Chondrocyte (in vitro differentiated cells): Measurements from ENCODE around the gene LGI4. TPM values are rescaled to one million over a fixed set of nuclear protein-coding genes. Genes with fewer than 3 reads are reported as not detected.

Experiments used
- DNase-seq: peaks from one replicate; pipeline ENCODE4 v3.0.0; 2021; ENCODE audit warnings: mixed read lengths, low spot score
- H3K27ac Mint-ChIP-seq: one replicate; pipeline ENCODE4 v1.8.0; 2021; ENCODE audit warnings: mild to moderate bottlenecking, moderate library complexity, mixed read lengths; ENCODE audit not compliant: unreplicated experiment
- H3K27me3 Mint-ChIP-seq: 2 replicates; pipeline ENCODE4 v1.8.0; 2021; ENCODE audit warnings: low read depth, mixed read lengths
- H3K36me3 Mint-ChIP-seq: 2 replicates; pipeline ENCODE4 v1.8.0; 2021; ENCODE audit warnings: low read depth, mixed read lengths
- H3K4me1 Mint-ChIP-seq: 2 replicates; pipeline ENCODE4 v1.8.0; 2021; ENCODE audit warnings: low read depth, mild to moderate bottlenecking, mixed read lengths
- H3K4me3 Mint-ChIP-seq: one replicate; pipeline ENCODE4 v1.8.0; 2021; ENCODE audit warnings: mild to moderate bottlenecking, moderate library complexity, mixed read lengths; ENCODE audit not compliant: unreplicated experiment
- H3K9me3 Mint-ChIP-seq: 2 replicates; pipeline ENCODE4 v1.8.0; 2021; ENCODE audit warnings: low read depth, mixed read lengths
- total RNA-seq: library from RNA; stranded (reverse); gene quantifications from 3 replicates; pipeline ENCODE4 v1.2.1, GENCODE V29; 2021
- TF ChIP-seq, protein P1 (sequence below): fragments of 200-600 bp; sonication (generic); IDR thresholded peaks from 2 replicates; pipeline ENCODE4 v1.5.0; 2021; ENCODE audit warnings: antibody characterized with exemption, mild to moderate bottlenecking, moderate library complexity

Gene LGI4
- total RNA-seq, 1 donor from 2014 or later, result 1.3 TPM

DNA sequence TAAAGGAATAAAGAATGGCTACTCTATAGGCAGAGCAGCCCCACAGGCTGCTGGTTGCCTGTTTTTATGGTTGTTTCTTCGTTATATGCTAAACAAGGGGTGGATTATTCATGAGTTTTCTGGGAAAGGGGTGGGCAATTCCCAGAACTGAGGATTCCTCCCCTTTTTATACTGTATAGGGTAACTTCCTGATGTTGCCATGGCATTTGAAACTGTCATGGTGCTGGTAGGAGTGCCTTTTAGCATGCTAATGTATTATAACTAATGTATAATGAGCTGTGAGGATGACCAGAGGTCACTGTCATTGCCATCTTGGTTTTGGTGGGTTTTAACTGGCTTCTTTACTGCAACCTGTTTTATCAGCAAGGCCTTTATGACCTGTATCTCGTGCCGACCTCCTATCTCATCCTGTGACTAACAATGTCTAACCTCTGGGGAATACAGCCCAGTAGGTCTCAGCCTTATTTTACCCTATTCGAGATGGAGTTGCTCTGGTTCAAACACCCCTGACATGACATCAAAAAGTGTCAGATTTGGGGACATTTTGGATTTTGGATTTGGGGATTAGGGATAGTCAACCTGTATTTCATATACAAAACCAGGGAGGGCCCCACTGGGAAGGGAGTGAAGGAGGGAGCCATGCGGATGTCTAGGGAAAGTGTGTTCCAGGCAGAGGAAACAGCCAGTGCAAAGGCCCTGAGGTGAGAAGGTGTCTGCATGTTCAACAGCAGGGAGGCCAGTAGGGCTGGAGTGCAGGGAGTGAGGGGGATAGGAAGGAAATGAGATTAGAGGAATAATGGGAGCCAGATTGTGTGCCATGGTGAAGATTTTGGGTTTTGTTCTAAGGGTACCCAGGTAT lies 30.6 kb upstream of the LGI4 start:
- Mint-ChIP-seq H3K36me3 (peaks cover 45% of the 10 kb centered on the region), H3K27ac (peak overlapping the region; percentile 20), H3K9me3 (peaks cover 36% of the 10 kb centered on the region)

DNA sequence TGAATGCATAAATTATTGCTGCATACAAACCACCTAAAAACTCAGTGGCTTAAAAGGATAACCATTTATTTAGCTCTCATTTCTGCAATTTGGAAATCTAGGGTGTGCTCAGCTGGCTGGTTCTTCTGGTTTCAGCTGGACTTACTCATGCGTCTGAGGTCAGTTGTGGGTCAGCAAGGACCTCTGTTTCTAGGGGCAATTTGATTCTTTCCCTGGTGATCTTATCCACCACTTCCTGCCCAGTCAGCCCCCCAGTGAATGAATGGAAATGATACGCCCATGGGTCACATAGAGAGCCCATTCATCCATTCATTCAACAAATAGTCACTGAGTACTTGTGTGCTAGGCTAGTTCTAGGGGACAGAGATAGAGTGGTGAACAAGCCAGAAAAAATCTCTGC lies 29.6 kb upstream of the LGI4 start:
- Mint-ChIP-seq H3K27me3 (no peaks in the 10 kb centered on the region), H3K9me3 (peaks cover 36% of the 10 kb centered on the region), H3K4me1 (peaks cover 33% of the 10 kb centered on the region), H3K27ac (no peak overlapping the region), H3K4me3 (no peak overlapping the region), H3K36me3 (peaks cover 47% of the 10 kb centered on the region)
- TF ChIP-seq, protein P1, sequence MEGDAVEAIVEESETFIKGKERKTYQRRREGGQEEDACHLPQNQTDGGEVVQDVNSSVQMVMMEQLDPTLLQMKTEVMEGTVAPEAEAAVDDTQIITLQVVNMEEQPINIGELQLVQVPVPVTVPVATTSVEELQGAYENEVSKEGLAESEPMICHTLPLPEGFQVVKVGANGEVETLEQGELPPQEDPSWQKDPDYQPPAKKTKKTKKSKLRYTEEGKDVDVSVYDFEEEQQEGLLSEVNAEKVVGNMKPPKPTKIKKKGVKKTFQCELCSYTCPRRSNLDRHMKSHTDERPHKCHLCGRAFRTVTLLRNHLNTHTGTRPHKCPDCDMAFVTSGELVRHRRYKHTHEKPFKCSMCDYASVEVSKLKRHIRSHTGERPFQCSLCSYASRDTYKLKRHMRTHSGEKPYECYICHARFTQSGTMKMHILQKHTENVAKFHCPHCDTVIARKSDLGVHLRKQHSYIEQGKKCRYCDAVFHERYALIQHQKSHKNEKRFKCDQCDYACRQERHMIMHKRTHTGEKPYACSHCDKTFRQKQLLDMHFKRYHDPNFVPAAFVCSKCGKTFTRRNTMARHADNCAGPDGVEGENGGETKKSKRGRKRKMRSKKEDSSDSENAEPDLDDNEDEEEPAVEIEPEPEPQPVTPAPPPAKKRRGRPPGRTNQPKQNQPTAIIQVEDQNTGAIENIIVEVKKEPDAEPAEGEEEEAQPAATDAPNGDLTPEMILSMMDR, result no peak
- no peak for DNase-seq

More for the DNA sequence above, 30.6 kb upstream of the LGI4 start:
- Mint-ChIP-seq H3K27me3 (no peaks in the 10 kb centered on the region), H3K4me3 (no peak overlapping the region), H3K4me1 (peaks cover 33% of the 10 kb centered on the region)
- TF ChIP-seq, protein P1, result no peak
- no peak for DNase-seq

DNA sequence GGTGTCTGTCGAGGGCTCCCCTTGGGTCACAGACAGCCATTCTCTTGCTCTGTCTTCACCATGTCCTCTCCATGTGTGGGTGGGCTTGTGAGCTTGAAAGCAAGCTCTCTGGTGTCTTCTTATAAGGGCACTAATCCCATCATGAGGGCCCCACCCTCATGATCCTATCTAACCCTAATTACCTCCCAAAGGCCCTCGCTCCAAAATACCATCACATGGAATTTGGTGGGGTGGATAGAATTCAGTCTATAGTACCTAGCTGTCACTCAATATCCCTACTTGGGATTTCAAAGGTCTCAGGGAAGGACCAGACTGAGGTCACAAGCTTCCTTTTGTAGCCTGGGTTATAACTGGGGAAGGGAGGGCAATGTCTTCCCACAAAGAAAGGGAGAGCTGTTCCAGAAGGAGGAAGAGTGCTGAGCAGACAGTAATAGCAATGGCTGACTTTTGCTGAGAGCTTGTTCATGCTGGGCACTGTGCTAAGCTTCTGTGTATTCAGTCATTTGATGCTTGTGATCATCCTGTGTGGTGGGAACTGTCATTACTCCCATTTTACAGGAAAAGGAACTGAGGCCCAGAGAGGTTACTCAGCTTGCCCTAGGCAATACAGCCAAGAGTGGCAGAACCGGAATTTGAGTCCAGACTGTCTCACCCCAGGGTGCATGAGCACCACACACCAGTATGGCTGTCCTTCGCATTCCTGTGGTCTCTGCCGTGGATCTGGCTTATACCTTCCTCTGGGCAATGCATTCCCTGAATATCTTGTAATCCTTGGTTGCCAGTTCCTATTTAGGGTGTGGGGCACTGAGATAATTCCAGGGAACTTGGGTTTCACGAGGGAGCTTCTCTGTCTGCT lies 27.8 kb upstream of the LGI4 start:
- Mint-ChIP-seq H3K27me3 (no peaks in the 10 kb centered on the region), H3K9me3 (peaks cover 36% of the 10 kb centered on the region), H3K27ac (peak overlapping the region; percentile 72), H3K36me3 (peaks cover 57% of the 10 kb centered on the region), H3K4me1 (peaks cover 25% of the 10 kb centered on the region), H3K4me3 (no peak overlapping the region)
- TF ChIP-seq, protein P1, result no peak
- DNase-seq, result no peak

DNA sequence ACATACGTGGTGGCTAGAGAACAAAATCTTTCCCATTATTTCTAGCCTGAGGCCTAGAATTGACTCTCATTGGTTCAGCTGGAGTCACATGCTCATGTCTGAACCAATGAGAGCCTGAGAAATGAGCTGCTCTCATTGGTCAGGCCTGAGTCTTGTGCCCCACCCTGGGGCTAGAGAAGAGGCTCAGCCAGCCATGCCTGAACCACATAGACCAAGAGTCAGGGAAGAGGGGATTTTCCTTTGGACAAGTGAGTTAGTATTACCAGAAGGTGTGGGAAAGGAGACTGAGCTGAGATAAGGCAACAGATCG lies 26.5 kb upstream of the LGI4 start:
- Mint-ChIP-seq H3K27ac (no peak overlapping the region), H3K27me3 (no peaks in the 10 kb centered on the region), H3K4me1 (peaks cover 15% of the 10 kb centered on the region), H3K4me3 (no peak overlapping the region), H3K9me3 (peaks cover 33% of the 10 kb centered on the region), H3K36me3 (peaks cover 54% of the 10 kb centered on the region)
- TF ChIP-seq, protein P1, result no peak
- no peak for DNase-seq

DNA sequence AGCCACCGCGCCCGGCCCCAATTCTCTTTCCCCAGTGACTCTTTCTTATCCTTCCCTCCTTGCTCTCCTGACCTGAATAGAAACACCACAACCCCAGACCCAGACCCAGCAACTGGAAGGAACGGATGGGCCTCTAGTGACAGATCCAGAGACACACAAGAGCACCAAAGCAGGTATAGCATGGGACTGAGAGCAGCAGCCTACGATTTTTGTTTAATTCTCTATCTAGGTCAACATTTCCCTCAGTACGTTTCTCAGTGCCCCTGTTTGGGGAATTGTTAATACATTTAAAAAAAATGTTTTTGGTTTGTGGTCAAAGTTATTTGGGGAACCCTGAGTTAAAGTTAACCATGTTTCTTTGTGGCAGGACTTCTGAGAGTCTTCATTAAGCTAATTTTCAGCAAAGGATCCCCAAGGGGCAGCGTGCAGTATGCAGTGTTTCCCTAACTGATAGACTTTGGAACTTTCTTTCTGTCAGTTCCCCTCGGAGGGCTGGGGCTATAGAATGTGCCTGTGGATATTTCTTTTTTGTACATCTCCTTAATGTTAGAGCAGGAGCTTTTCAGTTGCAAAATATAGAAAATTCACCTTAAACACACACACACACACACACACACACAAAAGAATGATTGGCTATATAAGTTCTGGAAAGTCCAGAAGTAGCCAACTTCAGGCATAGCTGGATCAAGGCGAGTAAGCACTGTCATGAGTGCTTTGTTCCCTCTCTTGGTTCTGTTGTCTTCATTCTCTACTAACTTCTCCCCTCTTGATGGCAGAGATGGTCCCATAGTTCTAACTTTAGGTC lies 26.0 kb upstream of the LGI4 start:
- TF ChIP-seq, protein P1, result no peak
- H3K27ac Mint-ChIP-seq, result no peak overlapping the region
- peaks cover 50% of the 10 kb centered on the region for H3K36me3 Mint-ChIP-seq
- no peak for DNase-seq
- H3K27me3 Mint-ChIP-seq, result no peaks in the 10 kb centered on the region
- peaks cover 29% of the 10 kb centered on the region for H3K9me3 Mint-ChIP-seq
- peaks cover 21% of the 10 kb centered on the region for H3K4me1 Mint-ChIP-seq
- H3K4me3 Mint-ChIP-seq, result no peak overlapping the region
